Neural progenitor cell (in vitro differentiated cells): ENCODE results near the gene RACGAP1.

Experiments
- CTCF ChIP-seq: fragments of 200-600 bp; sonication (generic); IDR thresholded peaks from 2 replicates; pipeline ENCODE4 v1.5.1; 2017; ENCODE audit warnings: antibody characterized with exemption, mild to moderate bottlenecking
- EZH2 ChIP-seq: fragments of 200-600 bp; sonication (generic); IDR thresholded peaks from 2 replicates; pipeline ENCODE4 v1.6.1; 2017; ENCODE audit warnings: antibody characterized with exemption, mild to moderate bottlenecking, moderate library complexity

- TF ChIP-seq EZH2 = no peak
- no peak for TF ChIP-seq CTCF
Measured at GRCh38 chr12:50065726-50066310, 40.5 kb upstream of the RACGAP1 start.
